T47D (cell line): ENCODE results near the gene NHEJ1.

Experiments
- DNase-seq, 2 experiments: peaks; one replicate each; pipeline versions ENCODE4 v3.0.0 to v3.0.0-alpha.2; 2011 to 2012; ENCODE audit warnings: low read depth in 1 of 2, low spot score in 1 of 2
- JUND ChIP-seq: IDR thresholded peaks from 2 replicates; pipeline ENCODE4 v1.6.1; 2012; ENCODE audit warnings: low read depth
- in situ Hi-C: cut with HindIII; loops from 2 replicates; pipeline ENCODE4 v1.10.0; 2016; ENCODE audit warnings: low sequenced_read_pairs, low pct_unique_long_range_greater_than_20kb

The NHEJ1 gene

GRCh38 chr2:219168526-219168925 lies 7.9 kb upstream of the NHEJ1 start:
- DNase-seq, result no peak
- TF ChIP-seq JUND, result no peak
- in situ Hi-C loops, result no loop called here

GRCh38 chr2:219167997-219168396 lies 7.4 kb upstream of the NHEJ1 start:
- in situ Hi-C loops, result no loop called here
- DNase-seq, result no peak
- TF ChIP-seq JUND, result no peak

- no peak for DNase-seq
- TF ChIP-seq JUND, result no peak
- in situ Hi-C loops, result no loop called here
Observed at GRCh38 chr2:219165058-219165911, 4.7 kb upstream of the NHEJ1 start.

GRCh38 chr2:219163156-219163555 lies 2.5 kb upstream of the NHEJ1 start:
- in situ Hi-C loops, result no loop called here
- no peak for DNase-seq
- no peak for TF ChIP-seq JUND

- no peak for DNase-seq
- TF ChIP-seq JUND, result no peak
- in situ Hi-C loops, result no loop called here
Observed at GRCh38 chr2:219161097-219161496, 482 bp upstream of the NHEJ1 start.

- DNase-seq, result no peak
- no peak for TF ChIP-seq JUND
- in situ Hi-C loops, result no loop called here
Observed at GRCh38 chr2:219159771-219160185, 837 bp downstream of the NHEJ1 start.

- DNase-seq, result no peak
- in situ Hi-C loops, result no loop called here
- no peak for TF ChIP-seq JUND
Observed at GRCh38 chr2:219158586-219158985, 2.0 kb downstream of the NHEJ1 start.

- no peak for TF ChIP-seq JUND
- no peak for DNase-seq
- in situ Hi-C loops, result no loop called here
Observed at GRCh38 chr2:219158025-219158424, 2.6 kb downstream of the NHEJ1 start.

GRCh38 chr2:219157396-219157795 lies 3.2 kb downstream of the NHEJ1 start:
- in situ Hi-C loops, result no loop called here

GRCh38 chr2:219155054-219155644 lies 5.5 kb downstream of the NHEJ1 start:
- in situ Hi-C loops, result no loop called here
- TF ChIP-seq JUND, result no peak
- DNase-seq, result peak in 1 of 2 experiments; percentile 81

More at GRCh38 chr2:219157396-219157795, 3.2 kb downstream of the NHEJ1 start:
- TF ChIP-seq JUND, result no peak
- no peak for DNase-seq

GRCh38 chr2:219149667-219150066 lies 10.9 kb downstream of the NHEJ1 start:
- in situ Hi-C loops, result no loop called here
- no peak for TF ChIP-seq JUND
- DNase-seq, result peak in 1 of 2 experiments; percentile 40

- no peak for DNase-seq
- in situ Hi-C loops, result no loop called here
- no peak for TF ChIP-seq JUND
Observed at GRCh38 chr2:219142329-219142728, 18.3 kb downstream of the NHEJ1 start.

GRCh38 chr2:219140722-219141121 lies 19.9 kb downstream of the NHEJ1 start:
- in situ Hi-C loops, result no loop called here

More at GRCh38 chr2:219140722-219141121, 19.9 kb downstream of the NHEJ1 start:
- DNase-seq, result no peak
- TF ChIP-seq JUND, result no peak
